Thyroid gland (tissue), 4 donors: ENCODE results near the gene PTPRT. TPM values are rescaled to one million over a fixed set of nuclear protein-coding genes. Genes with fewer than 3 reads are reported as not detected.

Experiments used
- DNase-seq, 2 donors: peaks; one replicate each; pipeline ENCODE4 v3.0.0-alpha.2; 2019
- H3K27ac ChIP-seq, 3 donors: fragments of 200-600 bp; sonication (generic); 1 replicate in 2 of 3; 2 replicates in 1 of 3; pipeline ENCODE4 v1.5.1; 2016 to 2019; ENCODE audit warnings: mild to moderate bottlenecking in 1 of 3, moderate library complexity in 1 of 3
- H3K27me3 ChIP-seq: fragments of 200-600 bp; sonication (generic); one replicate; pipeline ENCODE4 v1.5.1; 2019
- H3K36me3 ChIP-seq, 2 donors: fragments of 200-600 bp; sonication (generic); one replicate each; pipeline ENCODE4 v1.5.1; 2016 to 2019
- H3K4me1 ChIP-seq, 2 donors: fragments of 200-600 bp; sonication (generic); one replicate each; pipeline ENCODE4 v1.5.1; 2017 to 2019
- H3K4me3 ChIP-seq, 3 donors: fragments of 200-600 bp; sonication (generic); replicated peaks in 1 of 3; 1 replicate in 2 of 3; 2 replicates in 1 of 3; pipeline ENCODE4 v1.5.1; 2016; ENCODE audit warnings: mild to moderate bottlenecking in 1 of 3
- H3K9me3 ChIP-seq: fragments of 200-600 bp; sonication (generic); one replicate; pipeline ENCODE4 v1.5.1; 2017
- POLR2A ChIP-seq, 2 donors: fragments of 450-650 bp; IDR thresholded peaks; one replicate each; pipeline ENCODE4 v1.6.1; 2017; ENCODE audit warnings: antibody characterized with exemption in 2 of 2, mild to moderate bottlenecking in 2 of 2, moderate library complexity in 1 of 2
- WGBS, 2 donors: methylation state at CpG; one replicate each; pipeline ENCODE4 v1.1.5; 2017; 5-methylcytosine and 5-hydroxymethylcytosine counted together
- intact Hi-C: fragments of 100-400 bp; cut with DNase I; formaldehyde crosslinking; loops from one replicate; pipeline ENCODE4 v1.15.1; 2023
- total RNA-seq, 4 donors: library from RNA; depleted of rRNA; stranded (reverse); fragments of >200 nt; gene quantifications; one replicate each; pipeline ENCODE4 v1.2.3, GENCODE V29; 2016
- TF ChIP-seq, protein P1 (sequence below), 6 experiments: fragments of 200-600 bp in 3 of 6; fragments of 450-650 bp in 3 of 6; sonication (generic) in 3 of 6; IDR thresholded peaks; one replicate each; pipeline ENCODE4 v1.5.1; 2016 to 2019; ENCODE audit warnings: antibody characterized with exemption in 6 of 6, mild to moderate bottlenecking in 2 of 6, inconsistent platforms in 1 of 6, moderate library complexity in 1 of 6

Gene PTPRT
- total RNA-seq, 4 donors from 2014 or later = 0.11 to 0.15 TPM; not detected in 2

DNA sequence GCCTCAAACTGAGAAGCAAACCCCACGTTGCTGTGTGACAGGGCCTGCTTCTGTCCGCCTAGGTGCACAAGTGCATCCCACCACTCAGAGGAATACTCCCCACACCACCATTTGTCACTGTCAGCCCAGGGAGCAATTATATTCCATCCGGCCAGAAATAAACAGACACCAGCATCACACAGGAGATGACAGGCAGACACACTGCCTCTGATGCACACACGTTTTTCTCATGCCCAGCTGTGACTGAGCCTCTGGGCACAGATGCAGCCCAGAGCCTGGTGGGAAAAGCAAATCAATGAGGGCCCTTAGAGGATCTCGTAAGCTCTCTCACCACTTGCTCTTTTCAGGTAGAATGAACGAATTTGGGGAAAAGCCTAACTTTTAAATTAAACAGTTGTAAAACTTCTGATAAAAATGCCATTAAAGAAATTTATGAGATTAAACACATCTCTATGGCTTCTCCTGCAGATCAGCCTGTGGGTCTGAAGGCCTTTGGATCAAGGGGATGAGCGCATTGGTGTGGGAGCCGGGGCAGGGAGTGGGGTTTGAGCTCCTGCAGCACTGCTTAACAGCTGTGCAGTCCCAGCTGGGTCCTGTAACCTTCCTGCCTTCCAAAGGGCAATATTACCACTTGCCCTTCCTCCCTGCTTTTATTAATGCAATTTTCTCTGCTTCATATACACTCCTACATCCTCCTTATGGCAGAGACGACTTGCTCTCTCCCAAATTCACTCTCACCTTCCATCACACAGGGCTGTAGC lies 624.3 kb downstream of the PTPRT start:
- Histone ChIP-seq H3K27me3 (no peaks in the 10 kb centered on the region), H3K36me3 (no peaks in the 10 kb centered on the region), H3K4me1 (no peaks in the 10 kb centered on the region), H3K27ac (no peak overlapping the region), H3K9me3 (no peaks in the 10 kb centered on the region), H3K4me3 (no peak overlapping the region)
- no peak for DNase-seq
- WGBS, 2 donors = 65 to 68% methylated on average over 8 to 9 of the region's 9 CpGs
- TF ChIP-seq POLR2A (IDR thresholded peaks at IDR 0.05) = no peak
- TF ChIP-seq, protein P1, sequence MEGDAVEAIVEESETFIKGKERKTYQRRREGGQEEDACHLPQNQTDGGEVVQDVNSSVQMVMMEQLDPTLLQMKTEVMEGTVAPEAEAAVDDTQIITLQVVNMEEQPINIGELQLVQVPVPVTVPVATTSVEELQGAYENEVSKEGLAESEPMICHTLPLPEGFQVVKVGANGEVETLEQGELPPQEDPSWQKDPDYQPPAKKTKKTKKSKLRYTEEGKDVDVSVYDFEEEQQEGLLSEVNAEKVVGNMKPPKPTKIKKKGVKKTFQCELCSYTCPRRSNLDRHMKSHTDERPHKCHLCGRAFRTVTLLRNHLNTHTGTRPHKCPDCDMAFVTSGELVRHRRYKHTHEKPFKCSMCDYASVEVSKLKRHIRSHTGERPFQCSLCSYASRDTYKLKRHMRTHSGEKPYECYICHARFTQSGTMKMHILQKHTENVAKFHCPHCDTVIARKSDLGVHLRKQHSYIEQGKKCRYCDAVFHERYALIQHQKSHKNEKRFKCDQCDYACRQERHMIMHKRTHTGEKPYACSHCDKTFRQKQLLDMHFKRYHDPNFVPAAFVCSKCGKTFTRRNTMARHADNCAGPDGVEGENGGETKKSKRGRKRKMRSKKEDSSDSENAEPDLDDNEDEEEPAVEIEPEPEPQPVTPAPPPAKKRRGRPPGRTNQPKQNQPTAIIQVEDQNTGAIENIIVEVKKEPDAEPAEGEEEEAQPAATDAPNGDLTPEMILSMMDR (IDR thresholded peaks at IDR 0.05) = no peak
- intact Hi-C loops = no loop called here

DNA sequence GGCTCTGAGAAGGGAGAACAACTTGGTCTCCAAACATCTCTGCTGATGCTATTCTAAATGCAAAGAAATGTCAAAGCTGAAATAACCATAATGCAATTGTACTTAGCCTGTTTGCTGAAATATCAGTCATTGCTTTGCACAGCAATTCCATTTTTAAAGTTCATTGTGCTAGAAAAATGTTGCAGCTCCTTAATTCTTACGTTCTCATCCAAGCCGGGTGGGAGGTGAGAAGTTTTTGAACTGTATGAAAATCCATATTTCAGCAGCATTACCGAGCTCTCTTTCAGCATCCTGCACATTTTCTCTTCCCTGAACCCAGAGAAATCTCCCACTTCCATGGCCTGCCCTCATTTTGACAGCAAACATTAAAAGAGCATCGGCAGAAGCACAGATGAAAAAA lies 630.0 kb downstream of the PTPRT start:
- intact Hi-C loops = no loop called here
- H3K36me3 ChIP-seq = no peaks in the 10 kb centered on the region
- no peak for DNase-seq
- H3K9me3 ChIP-seq = no peaks in the 10 kb centered on the region
- TF ChIP-seq, protein P1 (IDR thresholded peaks at IDR 0.05) = no peak
- no peak for TF ChIP-seq POLR2A (IDR thresholded peaks at IDR 0.05)
- H3K4me3 ChIP-seq = no peak overlapping the region
- no peak overlapping the region for H3K27ac ChIP-seq
- no peaks in the 10 kb centered on the region for H3K4me1 ChIP-seq
- 88 to 90% methylated on average over 4 of the region's 4 CpGs for WGBS, 2 donors
- no peaks in the 10 kb centered on the region for H3K27me3 ChIP-seq

DNA sequence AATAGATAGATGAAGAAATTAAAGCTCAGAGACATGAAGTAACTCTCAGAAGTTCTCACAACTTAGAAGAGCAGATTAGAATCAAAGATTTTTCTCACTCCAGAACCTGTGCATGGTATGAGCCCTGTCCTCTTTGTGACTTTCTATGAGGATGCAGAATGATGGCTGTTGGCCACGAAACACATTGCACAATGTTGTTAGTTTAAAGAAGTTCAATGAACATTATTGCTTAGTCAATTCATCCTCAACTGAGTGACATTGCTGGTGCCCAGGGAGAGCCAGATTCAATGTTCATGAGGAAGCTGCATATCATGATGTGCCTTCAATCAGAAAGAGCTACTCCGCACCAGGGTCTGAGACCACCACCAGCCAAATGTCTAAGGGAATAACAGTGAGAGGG lies 633.1 kb downstream of the PTPRT start:
- no peaks in the 10 kb centered on the region for H3K9me3 ChIP-seq
- H3K27me3 ChIP-seq = no peaks in the 10 kb centered on the region
- no peak for DNase-seq
- H3K4me1 ChIP-seq = no peaks in the 10 kb centered on the region
- H3K36me3 ChIP-seq = no peaks in the 10 kb centered on the region
- no peak overlapping the region for H3K27ac ChIP-seq
- 67 to 81% methylated on average over 2 of the region's 2 CpGs for WGBS, 2 donors
- TF ChIP-seq, protein P1 (IDR thresholded peaks at IDR 0.05) = no peak
- no peak for TF ChIP-seq POLR2A (IDR thresholded peaks at IDR 0.05)
- intact Hi-C loops = no loop called here
- no peak overlapping the region for H3K4me3 ChIP-seq

DNA sequence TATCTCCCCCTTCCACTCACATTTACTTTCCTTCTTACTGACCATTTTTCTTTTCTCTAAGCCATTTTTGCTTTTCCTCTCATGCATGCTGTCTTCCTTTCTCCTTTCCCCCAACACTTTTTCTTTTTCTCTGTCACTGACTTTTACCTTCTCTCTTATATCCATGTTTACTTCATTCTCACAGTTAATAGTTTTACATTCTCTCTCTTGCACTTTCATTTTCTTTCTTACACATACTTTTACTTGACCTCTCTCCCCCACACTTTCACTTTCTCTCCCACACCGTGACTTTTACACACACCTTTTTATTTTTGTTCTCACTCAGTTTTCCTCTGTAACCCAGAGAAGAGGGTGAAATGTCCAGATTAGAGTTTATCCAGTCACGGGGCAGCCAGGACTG lies 636.3 kb downstream of the PTPRT start:
- no peak for TF ChIP-seq POLR2A (IDR thresholded peaks at IDR 0.05)
- TF ChIP-seq, protein P1 (IDR thresholded peaks at IDR 0.05) = no peak
- 46 to 47% methylated on average over 2 of the region's 2 CpGs for WGBS, 2 donors
- H3K27me3 ChIP-seq = no peaks in the 10 kb centered on the region
- no peak overlapping the region for H3K4me3 ChIP-seq
- H3K9me3 ChIP-seq = no peaks in the 10 kb centered on the region
- no peaks in the 10 kb centered on the region for H3K36me3 ChIP-seq
- no peak overlapping the region for H3K27ac ChIP-seq
- DNase-seq = no peak
- no peaks in the 10 kb centered on the region for H3K4me1 ChIP-seq
- intact Hi-C loops = no loop called here

DNA sequence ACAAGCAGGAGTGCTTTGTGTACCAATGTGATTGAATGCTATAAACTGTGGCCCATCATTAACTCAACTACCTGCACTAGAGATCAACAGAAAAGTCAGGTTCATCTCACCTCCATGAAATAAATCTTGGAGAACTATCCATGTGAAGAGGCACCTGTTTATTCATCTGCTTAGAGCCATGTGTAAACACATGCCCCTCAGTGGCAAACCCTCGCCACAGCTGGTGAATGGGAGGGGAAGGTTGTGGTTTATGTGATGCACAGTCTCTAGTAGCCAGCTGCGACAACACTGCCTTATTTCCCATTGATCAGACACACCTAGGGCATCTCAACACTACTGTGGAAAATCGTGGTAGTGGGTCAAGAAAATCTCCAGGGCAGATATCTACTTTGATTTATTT lies 640.2 kb downstream of the PTPRT start:
- Histone ChIP-seq H3K36me3 (no peaks in the 10 kb centered on the region), H3K27me3 (no peaks in the 10 kb centered on the region), H3K9me3 (no peaks in the 10 kb centered on the region), H3K4me1 (no peaks in the 10 kb centered on the region), H3K4me3 (no peak overlapping the region), H3K27ac (no peak overlapping the region)
- WGBS, 2 donors = 43 to 51% methylated on average over 3 of the region's 3 CpGs
- TF ChIP-seq, protein P1 (IDR thresholded peaks at IDR 0.05) = no peak
- TF ChIP-seq POLR2A (IDR thresholded peaks at IDR 0.05) = no peak
- no peak for DNase-seq
- intact Hi-C loops = no loop called here
